Measurements from ENCODE around the gene STARD9. TPM values are rescaled to one million over a fixed set of nuclear protein-coding genes. Genes with fewer than 3 reads are reported as not detected.

STARD9 gene
- total RNA-seq, 1 donor from 2014 or later = 5.4 TPM

- intact Hi-C loops (cut with DNase I) = no loop called here
- DNase-seq = no peak
- no peak for ATAC-seq (ENCODE audit: poor library complexity)
Measured at GRCh38 chr15:42716626-42717025, 141.2 kb downstream of the STARD9 start.

DNA sequence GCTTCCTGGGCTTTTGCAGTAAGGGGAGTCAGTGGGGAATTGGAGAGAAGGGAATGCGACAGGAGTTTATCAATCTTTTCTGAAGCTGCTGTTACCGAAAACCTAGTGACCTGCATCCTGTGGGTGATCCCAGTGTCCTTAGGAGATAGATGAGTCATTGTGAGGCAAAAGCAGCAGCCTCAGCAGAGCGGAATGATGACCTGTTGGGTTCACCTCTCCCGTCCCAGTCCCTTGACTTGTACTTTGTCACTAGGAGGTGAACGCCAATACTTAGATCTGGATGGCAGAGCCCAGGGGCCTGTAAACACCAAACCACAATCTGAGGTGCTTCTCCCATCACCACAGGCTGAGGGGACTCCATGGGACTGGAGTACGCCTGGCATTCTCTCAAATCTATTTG, 143.6 kb downstream of the STARD9 start:
- intact Hi-C loops (cut with DNase I) = no loop called here
- DNase-seq (no peak), ATAC-seq (ENCODE audit: poor library complexity) (no peak)

GRCh38 chr15:42720071-42720470, 144.7 kb downstream of the STARD9 start:
- intact Hi-C loops (cut with DNase I) = no loop called here

DNA sequence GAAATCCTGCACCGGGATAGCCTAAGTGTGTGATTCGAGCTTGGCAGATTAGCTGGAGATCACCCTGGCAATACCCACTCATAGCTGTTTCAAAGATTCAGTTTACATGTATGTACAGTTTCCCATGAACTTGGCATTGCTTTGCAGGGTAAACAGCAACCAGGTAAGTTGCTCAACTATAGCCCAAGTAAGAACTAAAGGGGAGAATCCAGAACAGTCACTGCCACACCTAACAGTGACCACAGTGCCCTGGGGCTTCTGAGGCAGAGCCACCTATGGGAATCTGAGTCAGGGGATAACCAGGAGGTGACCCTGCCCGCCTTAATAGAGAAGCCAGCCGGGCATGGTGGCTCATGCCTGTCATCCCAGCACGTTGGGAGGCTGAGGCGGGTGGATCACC, 145.6 kb downstream of the STARD9 start:
- intact Hi-C loops (cut with DNase I) = no loop called here
- DNase-seq (no peak), ATAC-seq (ENCODE audit: poor library complexity) (no peak)

More at GRCh38 chr15:42720071-42720470, 144.7 kb downstream of the STARD9 start:
- no peak for ATAC-seq (ENCODE audit: poor library complexity)
- no peak for DNase-seq

GRCh38 chr15:42721916-42722315, 146.5 kb downstream of the STARD9 start:
- DNase-seq (no peak), ATAC-seq (ENCODE audit: poor library complexity) (no peak)
- intact Hi-C loops (cut with DNase I) = no loop called here

DNA sequence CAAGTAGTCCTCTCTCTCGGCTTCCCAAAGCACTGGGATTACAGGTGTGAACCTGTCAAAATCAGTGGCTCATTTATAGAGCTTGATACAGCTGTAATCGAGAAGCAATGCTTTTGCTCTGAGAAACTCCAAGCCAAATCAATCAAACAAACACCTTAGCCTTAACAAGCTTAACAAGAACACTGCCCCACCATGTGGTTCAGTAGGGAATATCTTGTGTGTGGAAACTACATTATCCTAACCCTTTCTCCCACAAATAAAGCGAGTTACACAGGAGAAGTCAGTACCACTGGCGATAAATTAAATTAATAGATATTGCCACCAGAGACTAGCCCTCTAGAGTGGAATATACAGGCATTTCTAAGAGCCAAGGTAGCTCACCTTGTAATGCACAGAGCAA, 147.7 kb downstream of the STARD9 start:
- ATAC-seq (ENCODE audit: poor library complexity) = no peak
- intact Hi-C loops (cut with DNase I) = no loop called here
- DNase-seq = no peak

DNA sequence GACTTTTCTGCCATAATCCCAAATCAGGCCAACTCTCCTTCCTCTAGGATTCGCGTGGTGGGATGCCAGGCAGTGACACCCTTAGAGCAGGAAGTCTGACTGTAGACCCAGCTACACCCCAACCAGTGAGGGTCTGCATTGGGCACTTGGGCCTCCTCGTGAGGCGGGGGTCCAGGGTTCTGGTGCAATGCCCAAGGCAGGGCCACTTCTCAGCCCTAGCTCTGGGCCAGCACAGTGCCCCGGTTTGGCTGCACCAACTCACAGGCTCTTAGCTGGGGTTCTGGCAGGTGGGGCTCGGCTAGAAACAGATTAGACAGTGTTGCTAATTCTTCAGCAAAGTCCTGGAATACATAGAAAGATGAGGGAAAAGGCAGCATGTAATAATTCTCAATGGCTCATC, 148.9 kb downstream of the STARD9 start:
- intact Hi-C loops (cut with DNase I) = no loop called here
- ATAC-seq (ENCODE audit: poor library complexity) (no peak), DNase-seq (no peak)

DNA sequence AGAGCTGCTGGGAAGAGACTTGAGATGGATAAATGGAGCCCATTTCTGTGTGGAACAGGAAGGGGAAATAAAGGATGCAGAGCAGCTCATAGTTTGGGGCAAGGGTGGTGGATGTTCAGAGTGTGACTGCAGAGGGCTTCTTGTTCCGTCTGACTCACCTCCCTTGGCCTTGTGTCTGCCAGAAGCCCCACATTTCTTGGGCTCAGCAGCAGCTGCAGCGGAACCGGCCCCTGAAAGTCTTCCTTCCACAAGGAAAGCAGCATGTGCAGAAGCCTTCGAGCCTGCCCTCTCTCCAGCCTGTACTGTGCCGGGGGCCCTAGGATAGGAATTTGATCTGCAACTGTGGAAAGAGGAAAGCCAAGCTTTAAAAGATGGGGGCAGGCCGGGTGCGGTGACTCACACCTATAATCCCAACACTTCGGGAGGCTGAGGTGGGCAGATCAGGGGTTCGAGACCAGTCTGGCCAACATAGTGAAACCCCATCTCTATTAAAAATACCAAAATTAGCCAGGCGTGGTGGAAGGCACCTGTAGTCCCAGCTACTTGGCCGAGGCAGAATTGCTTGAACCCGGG, 150.0 kb downstream of the STARD9 start:
- intact Hi-C loops (cut with DNase I) = no loop called here
- ATAC-seq (ENCODE audit: poor library complexity) (no peak), DNase-seq (no peak)

- intact Hi-C loops (cut with DNase I) = no loop called here
- ATAC-seq (ENCODE audit: poor library complexity) (no peak), DNase-seq (no peak)
Measured at GRCh38 chr15:42726114-42726513, 150.7 kb downstream of the STARD9 start.

DNA sequence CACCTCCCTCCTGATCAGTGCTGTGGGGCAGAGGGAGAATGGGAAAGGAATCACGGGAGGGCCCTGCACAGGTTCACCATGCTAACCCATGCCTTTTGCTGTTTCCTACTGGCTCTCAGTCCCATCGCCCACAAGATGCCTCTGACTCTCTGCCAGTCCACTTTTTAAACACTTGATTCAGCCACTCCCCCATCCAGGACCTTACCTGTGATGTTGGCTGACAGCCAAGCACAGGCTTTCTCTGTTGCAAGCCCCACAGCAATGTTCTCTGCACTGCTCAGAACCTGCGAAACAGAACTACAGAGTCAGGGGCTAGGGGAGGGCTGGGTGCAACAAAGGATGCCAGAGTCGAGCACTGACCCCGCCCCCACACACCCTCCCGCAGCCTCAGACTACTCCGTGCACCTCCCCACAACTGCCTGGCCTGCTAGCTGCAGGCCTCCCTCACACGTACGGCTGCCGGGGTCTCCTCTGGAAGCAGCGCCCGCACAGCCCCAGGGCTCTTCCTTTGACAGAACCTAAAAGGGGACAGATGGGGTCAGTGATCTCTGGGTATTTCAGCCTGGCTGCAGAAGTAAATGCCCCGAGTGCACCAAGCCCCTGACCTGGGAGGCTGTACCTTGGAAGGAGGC, 152.5 kb downstream of the STARD9 start:
- DNase-seq (no peak), ATAC-seq (ENCODE audit: poor library complexity) (no peak)
- intact Hi-C loops (cut with DNase I) = no loop called here

- intact Hi-C loops (cut with DNase I) = no loop called here
- DNase-seq = no peak
- no peak for ATAC-seq (ENCODE audit: poor library complexity)
Measured at GRCh38 chr15:42728560-42728959, 153.2 kb downstream of the STARD9 start.

DNA sequence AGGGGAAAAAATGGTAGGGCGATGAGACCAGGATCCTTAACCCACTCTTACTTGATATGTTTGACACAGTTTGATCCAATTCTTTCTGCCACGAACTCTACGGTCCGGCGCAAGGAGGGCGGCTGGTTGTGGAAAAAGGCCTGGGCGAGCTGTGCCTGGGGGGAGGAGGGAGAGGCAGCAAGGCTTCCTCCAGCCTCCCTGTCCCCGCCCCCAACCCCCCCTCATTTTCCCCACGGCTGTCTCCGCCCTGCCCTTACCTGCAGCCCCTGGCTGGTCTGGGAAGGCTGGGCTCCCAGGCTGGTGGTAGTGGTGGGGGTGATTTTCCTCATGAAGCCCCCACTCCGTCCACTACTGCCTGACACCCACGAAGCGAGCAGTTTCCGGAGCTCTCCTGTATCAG, 153.6 kb downstream of the STARD9 start:
- no peak for ATAC-seq (ENCODE audit: poor library complexity)
- intact Hi-C loops (cut with DNase I) = no loop called here
- no peak for DNase-seq

GRCh38 chr15:42729409-42729808, 154.0 kb downstream of the STARD9 start:
- no peak for DNase-seq
- intact Hi-C loops (cut with DNase I) = no loop called here
- no peak for ATAC-seq (ENCODE audit: poor library complexity)

DNA sequence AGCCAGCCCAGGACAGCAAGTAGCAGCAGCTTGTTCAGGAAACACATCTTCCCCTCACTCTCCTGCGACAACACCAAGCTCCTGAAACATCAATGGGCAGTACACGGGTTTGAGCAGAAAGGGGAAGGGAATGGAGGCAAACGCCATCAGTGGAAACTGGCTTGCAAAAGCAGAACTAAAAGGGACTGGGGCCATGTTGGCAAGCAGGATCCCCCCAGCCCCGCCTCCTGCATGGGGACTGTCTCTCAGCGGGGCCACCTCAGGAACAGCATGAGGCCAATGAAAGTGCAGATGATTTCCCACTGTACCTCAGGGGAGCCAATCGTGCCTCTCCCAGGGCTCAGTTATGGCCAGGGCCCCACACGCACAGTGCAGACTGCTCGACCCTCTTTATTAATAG, 154.7 kb downstream of the STARD9 start:
- intact Hi-C loops (cut with DNase I) = no loop called here
- DNase-seq = no peak
- ATAC-seq (ENCODE audit: poor library complexity) = no peak

DNA sequence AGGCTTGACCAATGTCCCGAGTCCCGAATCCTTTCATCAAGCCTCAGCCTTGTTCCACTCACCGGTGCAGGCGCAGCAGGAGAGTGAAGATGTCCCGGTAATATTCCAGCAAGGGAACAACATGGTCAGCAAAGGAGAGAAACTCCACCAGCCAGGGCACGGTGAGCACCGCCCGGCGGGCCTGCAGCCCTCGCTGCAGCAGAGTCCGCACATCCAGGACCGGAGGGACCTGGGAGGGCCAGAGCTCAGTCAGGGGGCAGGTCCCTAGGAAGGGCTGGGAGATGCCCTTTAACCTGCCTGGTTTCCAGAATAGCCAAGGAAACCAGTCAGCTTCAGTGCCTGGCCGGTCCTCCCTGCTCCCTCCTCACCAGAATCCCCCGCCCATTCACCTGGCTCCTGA, 155.1 kb downstream of the STARD9 start:
- ATAC-seq (ENCODE audit: poor library complexity) = no peak
- no peak for DNase-seq
- intact Hi-C loops (cut with DNase I) = no loop called here

- ATAC-seq (ENCODE audit: poor library complexity) = no peak
- intact Hi-C loops (cut with DNase I) = no loop called here
- no peak for DNase-seq
Measured at GRCh38 chr15:42731461-42731860, 156.1 kb downstream of the STARD9 start.

- no peak for ATAC-seq (ENCODE audit: poor library complexity)
- DNase-seq = no peak
- intact Hi-C loops (cut with DNase I) = no loop called here
Measured at GRCh38 chr15:42732095-42732827, 156.9 kb downstream of the STARD9 start.

DNA sequence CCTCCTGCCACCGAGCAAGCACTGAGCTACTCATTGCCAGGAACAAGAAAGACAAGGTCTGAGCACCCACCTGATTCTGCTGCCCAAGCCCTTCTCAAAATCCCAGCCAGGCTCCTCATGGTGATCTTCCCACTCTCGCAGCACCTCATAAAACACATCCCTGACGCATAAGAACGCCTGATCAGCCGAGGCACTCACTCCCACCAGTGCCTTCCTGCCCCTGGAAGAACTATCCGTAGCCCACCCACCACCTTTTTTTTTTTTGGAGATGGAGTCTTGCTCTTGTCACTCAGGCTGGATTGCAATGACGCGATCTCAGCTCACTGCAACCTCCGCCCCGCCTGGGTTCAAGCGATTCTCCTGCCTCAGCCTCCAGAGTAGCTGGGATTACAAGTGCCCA, 157.6 kb downstream of the STARD9 start:
- intact Hi-C loops (cut with DNase I) = no loop called here
- ATAC-seq (ENCODE audit: poor library complexity) (no peak), DNase-seq (no peak)

GRCh38 chr15:42734076-42734672, 158.8 kb downstream of the STARD9 start:
- no peak for ATAC-seq (ENCODE audit: poor library complexity)
- intact Hi-C loops (cut with DNase I) = no loop called here

More at GRCh38 chr15:42734076-42734672, 158.8 kb downstream of the STARD9 start:
- no peak for DNase-seq

Measured in Right ventricle myocardium superior (tissue), 1 donor.